Ovary (tissue), 3 donors: ENCODE data around the gene SORCS2.

Experiments used
- EP300 ChIP-seq: sonication (generic); formaldehyde crosslinking; IDR thresholded peaks from one replicate; pipeline ENCODE4 v1.6.1; 2017; ENCODE audit warnings: antibody characterized with exemption
- POLR2A ChIP-seq: fragments of 450-650 bp; IDR thresholded peaks from one replicate; pipeline ENCODE4 v1.6.1; 2017; ENCODE audit warnings: antibody characterized with exemption, mild to moderate bottlenecking, moderate library complexity
- TF ChIP-seq, protein P1 (sequence below), 3 donors: fragments of 450-650 bp in 2 of 3; fragments of 200-600 bp in 1 of 3; IDR thresholded peaks; one replicate each; pipeline versions ENCODE4 v1.5.1 to v1.8.0; 2016 to 2022; ENCODE audit warnings: antibody characterized with exemption in 3 of 3, mild to moderate bottlenecking in 1 of 3
- donor health status: DM: no; HTN: no; CAD: no.

- TF ChIP-seq, protein P1, sequence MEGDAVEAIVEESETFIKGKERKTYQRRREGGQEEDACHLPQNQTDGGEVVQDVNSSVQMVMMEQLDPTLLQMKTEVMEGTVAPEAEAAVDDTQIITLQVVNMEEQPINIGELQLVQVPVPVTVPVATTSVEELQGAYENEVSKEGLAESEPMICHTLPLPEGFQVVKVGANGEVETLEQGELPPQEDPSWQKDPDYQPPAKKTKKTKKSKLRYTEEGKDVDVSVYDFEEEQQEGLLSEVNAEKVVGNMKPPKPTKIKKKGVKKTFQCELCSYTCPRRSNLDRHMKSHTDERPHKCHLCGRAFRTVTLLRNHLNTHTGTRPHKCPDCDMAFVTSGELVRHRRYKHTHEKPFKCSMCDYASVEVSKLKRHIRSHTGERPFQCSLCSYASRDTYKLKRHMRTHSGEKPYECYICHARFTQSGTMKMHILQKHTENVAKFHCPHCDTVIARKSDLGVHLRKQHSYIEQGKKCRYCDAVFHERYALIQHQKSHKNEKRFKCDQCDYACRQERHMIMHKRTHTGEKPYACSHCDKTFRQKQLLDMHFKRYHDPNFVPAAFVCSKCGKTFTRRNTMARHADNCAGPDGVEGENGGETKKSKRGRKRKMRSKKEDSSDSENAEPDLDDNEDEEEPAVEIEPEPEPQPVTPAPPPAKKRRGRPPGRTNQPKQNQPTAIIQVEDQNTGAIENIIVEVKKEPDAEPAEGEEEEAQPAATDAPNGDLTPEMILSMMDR (IDR thresholded peaks at IDR 0.05) = no peak
- TF ChIP-seq EP300 (no peak), POLR2A (no peak)
Measured at GRCh38 chr4:7552466-7552865, 360.1 kb downstream of the SORCS2 start.
